ENCODE data around the gene SEZ6L. TPM values are rescaled to one million over a fixed set of nuclear protein-coding genes. Genes with fewer than 3 reads are reported as not detected.

SEZ6L gene
- 0.05 TPM in 1 of 3 replicates, not detected in the others for total RNA-seq
- long read RNA-seq: 0 reads

DNA sequence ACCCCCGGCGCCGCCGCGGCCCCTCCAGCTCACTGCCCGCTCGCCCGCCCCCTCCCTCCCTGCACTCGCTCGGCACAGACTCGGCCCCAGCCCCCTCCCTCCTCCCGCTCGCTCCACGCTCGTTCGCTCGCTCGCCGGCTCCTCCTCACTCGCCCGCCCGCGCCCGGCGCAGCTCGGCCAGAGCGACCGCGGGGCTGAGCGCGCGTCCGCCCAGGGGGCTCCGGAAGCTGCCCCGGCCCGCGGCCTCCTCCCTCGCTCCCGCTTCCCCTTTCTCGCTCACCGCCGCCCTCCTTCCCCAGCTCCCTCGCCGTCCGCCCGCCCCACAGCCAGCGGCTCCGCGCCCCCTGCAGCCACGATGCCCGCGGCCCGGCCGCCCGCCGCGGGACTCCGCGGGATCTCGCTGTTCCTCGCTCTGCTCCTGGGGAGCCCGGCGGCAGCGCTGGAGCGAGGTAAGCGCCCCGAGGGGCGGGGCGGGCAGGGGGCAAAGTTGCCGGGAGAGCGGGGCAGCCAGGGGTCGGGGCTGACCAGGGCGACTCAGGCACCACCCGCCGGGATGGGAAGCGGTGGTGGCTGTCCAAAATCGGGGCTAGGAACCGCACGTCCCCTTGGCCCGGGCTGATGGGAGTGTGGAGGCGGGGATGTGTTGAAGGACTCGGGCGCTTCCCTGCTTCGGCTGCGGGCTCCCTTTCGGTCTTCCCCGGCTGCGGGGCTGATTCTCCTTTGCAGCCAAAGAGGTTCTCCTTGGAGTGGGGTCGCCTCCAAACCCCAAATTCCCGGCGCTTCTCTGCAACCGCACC, at the start of gene SEZ6L:
Gene SEZ6L, plus strand, starts transcription at position 148 of the 797 bp plus-strand sequence. Its CDS starts 208 bp downstream, at position 356.
- TF ChIP-seq CTCF (IDR thresholded peaks at IDR 0.05): no peak
- H3K4me1 Mint-ChIP-seq (ENCODE audit: low read depth): peaks cover 6% of the 10 kb centered on the region
- no peaks in the 10 kb centered on the region for H3K9me3 Mint-ChIP-seq (ENCODE audit: low read depth)
- peaks cover 59% of the 10 kb centered on the region for H3K27me3 Mint-ChIP-seq (ENCODE audit: low read depth)
- DNase-seq (ENCODE audit: low spot score): no peak
- H3K4me3 Mint-ChIP-seq (ENCODE audit: unreplicated experiment): peak within 1 kb of the TSS; percentile 57
- no peaks in the 10 kb centered on the region for H3K36me3 Mint-ChIP-seq (ENCODE audit: low read depth)
- no peak within 1 kb of the TSS for H3K27ac Mint-ChIP-seq (ENCODE audit: unreplicated experiment)

DNA sequence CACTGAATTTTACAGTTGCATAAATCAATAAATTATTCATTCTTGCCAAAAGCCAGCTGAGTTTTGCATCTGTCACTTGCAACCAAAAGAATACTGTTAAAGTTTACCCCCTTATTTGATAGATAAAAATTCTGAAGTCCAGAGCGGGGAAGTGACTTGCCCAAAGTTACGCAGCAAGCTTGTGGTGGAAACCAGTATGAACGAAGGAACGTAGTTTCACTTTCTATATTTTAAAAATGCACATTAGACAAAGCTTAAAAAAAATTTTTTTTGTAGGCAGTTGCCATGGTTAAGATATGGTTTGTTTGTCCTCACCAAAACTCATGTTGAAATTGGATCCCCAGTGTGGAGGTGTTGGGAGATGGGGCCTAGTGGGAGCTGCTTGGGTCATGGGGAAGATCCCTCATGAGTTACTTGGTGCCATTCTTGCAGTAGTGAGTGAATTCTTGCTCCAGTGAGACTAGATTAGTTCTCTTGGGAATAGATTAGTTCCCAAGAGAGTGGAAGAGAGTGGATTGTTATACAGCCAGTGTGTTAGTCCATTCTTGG, 46.3 kb upstream of the SEZ6L start:
- no peaks in the 10 kb centered on the region for H3K36me3 Mint-ChIP-seq (ENCODE audit: low read depth)
- no peaks in the 10 kb centered on the region for H3K4me1 Mint-ChIP-seq (ENCODE audit: low read depth)
- no peak overlapping the region for H3K4me3 Mint-ChIP-seq (ENCODE audit: unreplicated experiment)
- TF ChIP-seq CTCF (IDR thresholded peaks at IDR 0.05): no peak
- H3K9me3 Mint-ChIP-seq (ENCODE audit: low read depth): no peaks in the 10 kb centered on the region
- peaks cover 12% of the 10 kb centered on the region for H3K27me3 Mint-ChIP-seq (ENCODE audit: low read depth)
- H3K27ac Mint-ChIP-seq (ENCODE audit: unreplicated experiment): no peak overlapping the region
- no peak for DNase-seq (ENCODE audit: low spot score)

- no peaks in the 10 kb centered on the region for H3K9me3 Mint-ChIP-seq (ENCODE audit: low read depth)
- no peaks in the 10 kb centered on the region for H3K36me3 Mint-ChIP-seq (ENCODE audit: low read depth)
- no peak for TF ChIP-seq CTCF (IDR thresholded peaks at IDR 0.05)
- no peak overlapping the region for H3K4me3 Mint-ChIP-seq (ENCODE audit: unreplicated experiment)
- H3K27me3 Mint-ChIP-seq (ENCODE audit: low read depth): peaks cover 9% of the 10 kb centered on the region
- DNase-seq (ENCODE audit: low spot score): no peak
- H3K27ac Mint-ChIP-seq (ENCODE audit: unreplicated experiment): no peak overlapping the region
- no peaks in the 10 kb centered on the region for H3K4me1 Mint-ChIP-seq (ENCODE audit: low read depth)
Measured at GRCh38 chr22:26124991-26125725, 44.1 kb upstream of the SEZ6L start.

DNA sequence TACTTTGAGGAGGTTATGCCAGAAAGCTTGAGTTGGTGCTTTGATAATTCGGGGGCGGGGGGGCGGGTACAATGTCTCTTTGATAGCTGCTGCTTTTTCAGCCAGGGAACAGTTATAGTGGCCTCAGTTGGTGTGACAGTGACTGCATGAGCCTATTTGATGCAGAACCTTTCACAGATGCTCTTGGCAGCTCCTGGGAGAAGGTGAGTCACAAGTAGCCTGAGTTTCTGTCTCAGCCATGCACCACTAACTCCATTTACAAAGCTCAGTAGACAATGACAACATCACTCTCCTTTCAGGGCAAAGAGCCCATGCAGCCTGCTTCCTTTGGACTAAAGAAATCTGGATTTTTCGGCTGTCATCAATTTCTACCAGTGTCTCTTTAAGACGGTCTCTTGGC, 42.1 kb upstream of the SEZ6L start:
- Mint-ChIP-seq H3K4me1 (ENCODE audit: low read depth) (no peaks in the 10 kb centered on the region), H3K36me3 (ENCODE audit: low read depth) (no peaks in the 10 kb centered on the region), H3K4me3 (ENCODE audit: unreplicated experiment) (no peak overlapping the region), H3K27ac (ENCODE audit: unreplicated experiment) (no peak overlapping the region), H3K27me3 (ENCODE audit: low read depth) (peaks cover 3% of the 10 kb centered on the region), H3K9me3 (ENCODE audit: low read depth) (no peaks in the 10 kb centered on the region)
- no peak for DNase-seq (ENCODE audit: low spot score)
- no peak for TF ChIP-seq CTCF (IDR thresholded peaks at IDR 0.05)

DNA sequence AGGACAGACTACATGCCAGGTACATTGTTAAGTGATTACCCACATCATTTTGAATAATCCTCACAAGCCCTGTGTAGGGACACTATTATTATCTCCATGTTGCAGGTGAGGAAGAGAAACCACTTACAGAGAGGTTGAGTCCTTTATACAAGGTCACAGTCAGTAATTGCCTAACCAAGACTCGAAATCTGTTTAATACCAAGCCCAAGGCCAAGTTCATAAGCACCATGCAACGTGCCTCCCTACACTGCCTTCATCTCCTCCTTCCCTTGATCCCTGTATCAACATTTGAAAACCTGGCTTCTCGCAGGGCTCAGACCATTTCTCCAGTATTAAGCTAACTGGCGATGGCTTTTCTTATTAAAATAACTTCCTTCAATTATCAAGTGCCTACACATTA, 41.7 kb upstream of the SEZ6L start:
- no peak for TF ChIP-seq CTCF (IDR thresholded peaks at IDR 0.05)
- no peak for DNase-seq (ENCODE audit: low spot score)
- Mint-ChIP-seq H3K4me3 (ENCODE audit: unreplicated experiment) (no peak overlapping the region), H3K36me3 (ENCODE audit: low read depth) (no peaks in the 10 kb centered on the region), H3K4me1 (ENCODE audit: low read depth) (no peaks in the 10 kb centered on the region), H3K27me3 (ENCODE audit: low read depth) (peaks cover 3% of the 10 kb centered on the region), H3K9me3 (ENCODE audit: low read depth) (no peaks in the 10 kb centered on the region), H3K27ac (ENCODE audit: unreplicated experiment) (no peak overlapping the region)
